ENCODE data around the gene IDH3A. TPM values are rescaled to one million over a fixed set of nuclear protein-coding genes. Genes with fewer than 3 reads are reported as not detected.
A peak's percentile ranks its signal among the peaks of the same experiment; 100 is the strongest.

The IDH3A gene
- total and polyA plus RNA-seq, 2 donors (not counting 1 experiment from before 2014, with no cell fraction given) = 24.9 to 65.0 TPM

DNA sequence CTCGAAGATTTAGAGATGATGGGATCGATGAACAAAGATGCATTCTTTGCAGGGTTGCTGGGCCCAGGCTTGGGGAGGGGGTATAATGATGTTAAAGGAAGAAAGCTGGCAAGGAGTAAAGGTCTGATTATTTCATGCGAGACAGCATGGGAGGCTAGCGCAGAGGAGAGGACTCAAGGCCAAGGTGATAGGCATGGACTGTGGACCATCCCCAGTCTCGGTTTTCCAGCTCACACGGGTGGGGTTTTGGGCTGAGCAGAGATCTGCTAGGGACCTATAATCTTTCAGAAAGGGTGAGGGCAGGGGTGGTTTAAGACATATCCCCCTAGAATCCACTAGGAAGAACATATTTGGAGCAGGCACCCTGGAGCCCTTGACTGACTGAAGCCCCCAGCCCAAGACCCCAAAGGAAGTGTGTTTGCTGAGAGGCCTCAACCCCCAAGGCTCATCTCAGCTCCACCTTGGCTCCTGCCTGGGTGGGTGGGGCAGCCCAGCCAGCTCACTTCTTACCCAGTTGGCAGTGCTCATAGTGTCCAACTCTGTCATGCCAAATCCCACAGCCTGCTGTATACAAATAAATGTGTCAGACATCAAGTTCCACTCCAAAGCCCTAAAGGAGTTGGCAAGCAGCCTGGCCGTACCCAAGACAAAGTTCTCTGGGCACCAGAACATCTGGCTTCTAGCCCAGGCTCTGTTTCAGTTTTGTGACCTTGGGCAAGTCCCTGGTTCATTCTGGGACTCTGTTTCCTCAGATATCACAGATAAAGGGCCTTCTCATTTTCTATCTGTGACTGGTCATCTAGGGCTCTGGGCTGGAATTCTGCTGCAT is 67.3 kb downstream of the IDH3A start:
- Histone ChIP-seq H2AFZ (ENCODE audit: low read length) (no peak overlapping the region), H4K20me1 (ENCODE audit: control insufficient read depth, extremely low read depth, insufficient read depth, low read length) (no peaks in the 10 kb centered on the region), H3K9ac (ENCODE audit: insufficient read depth, low read length) (no peak overlapping the region), H3K27ac (ENCODE audit: insufficient read depth, low read length) (no peak overlapping the region), H3K4me2 (ENCODE audit: extremely low read depth, insufficient read depth, low read length) (no peak overlapping the region), H3K4me1 (ENCODE audit: control insufficient read depth, extremely low read depth, insufficient read depth, low read length) (no peaks in the 10 kb centered on the region), H3K27me3 (ENCODE audit: control insufficient read depth, insufficient read depth, low read length) (no peaks in the 10 kb centered on the region), H3K9me3 (ENCODE audit: control insufficient read depth, insufficient read depth, low read depth, low read length) (no peaks in the 10 kb centered on the region), H3K4me3 (replicated peaks in 1 of 4; ENCODE audit: control extremely low read depth in 1 of 4, insufficient read depth in 1 of 4, low read depth in 3 of 4, low read length in 4 of 4) (no peak overlapping the region), H3K36me3 (ENCODE audit: control insufficient read depth, insufficient read depth, low read length) (no peaks in the 10 kb centered on the region), H3K79me2 (ENCODE audit: control insufficient read depth, insufficient read depth, low read length) (no peaks in the 10 kb centered on the region)
- peak; percentile 18 to 79 for DNase-seq (ENCODE audit: low read depth in 2 of 2)
- TF ChIP-seq EZH2 (IDR thresholded peaks at IDR 0.05; ENCODE audit: low read length, missing control alignments) = no peak
- TF ChIP-seq CTCF (conservative IDR thresholded peaks at IDR 0.05 in 1 of 2, IDR thresholded peaks at IDR 0.05 in 1 of 2; ENCODE audit: low read depth in 1 of 2, low read length in 2 of 2) = no peak

- H2AFZ ChIP-seq (ENCODE audit: low read length) = no peak overlapping the region
- no peak overlapping the region for H3K4me2 ChIP-seq (ENCODE audit: extremely low read depth, insufficient read depth, low read length)
- H3K4me1 ChIP-seq (ENCODE audit: control insufficient read depth, extremely low read depth, insufficient read depth, low read length) = no peaks in the 10 kb centered on the region
- H4K20me1 ChIP-seq (ENCODE audit: control insufficient read depth, extremely low read depth, insufficient read depth, low read length) = no peaks in the 10 kb centered on the region
- peaks cover 4% of the 10 kb centered on the region for H3K27me3 ChIP-seq (ENCODE audit: control insufficient read depth, insufficient read depth, low read length)
- TF ChIP-seq CTCF (conservative IDR thresholded peaks at IDR 0.05 in 1 of 2, IDR thresholded peaks at IDR 0.05 in 1 of 2; ENCODE audit: low read depth in 1 of 2, low read length in 2 of 2) (no peak), EZH2 (IDR thresholded peaks at IDR 0.05; ENCODE audit: low read length, missing control alignments) (no peak)
- H3K27ac ChIP-seq (ENCODE audit: insufficient read depth, low read length) = no peak overlapping the region
- no peak overlapping the region for H3K4me3 ChIP-seq (replicated peaks in 1 of 4; ENCODE audit: control extremely low read depth in 1 of 4, insufficient read depth in 1 of 4, low read depth in 3 of 4, low read length in 4 of 4)
- H3K9ac ChIP-seq (ENCODE audit: insufficient read depth, low read length) = no peak overlapping the region
- no peaks in the 10 kb centered on the region for H3K36me3 ChIP-seq (ENCODE audit: control insufficient read depth, insufficient read depth, low read length)
- H3K9me3 ChIP-seq (ENCODE audit: control insufficient read depth, insufficient read depth, low read depth, low read length) = no peaks in the 10 kb centered on the region
- DNase-seq (ENCODE audit: low read depth in 2 of 2) = peak in 1 of 2 donors; percentile 30
- no peaks in the 10 kb centered on the region for H3K79me2 ChIP-seq (ENCODE audit: control insufficient read depth, insufficient read depth, low read length)
Measured at GRCh38 chr15:78220713-78221112, 71.6 kb downstream of the IDH3A start.

Other genes starting within 250 kb of the IDH3A start
- gene TBC1D2B, start 71.7 kb upstream of the IDH3A start, total RNA-seq = 73.3 and 75.5 TPM in 2 replicates
- gene TBC1D2B, start 71.7 kb upstream of the IDH3A start, polyA plus RNA-seq = 28.4 and 49.4 TPM in 2 replicates
- gene SH2D7, start 56.8 kb upstream of the IDH3A start, total RNA-seq = not detected in 2 replicates
- gene SH2D7, start 56.8 kb upstream of the IDH3A start, polyA plus RNA-seq = 0.03 TPM in 1 of 2 replicates, not detected in the other
- 3.1 and 5.9 TPM in 2 replicates for gene CIB2, start 17.9 kb upstream of the IDH3A start, total RNA-seq
- 2.7 and 4.2 TPM in 2 replicates for gene CIB2, start 17.9 kb upstream of the IDH3A start, polyA plus RNA-seq
- gene ACSBG1, start 85.2 kb downstream of the IDH3A start, total RNA-seq = not detected in 2 replicates
- not detected in 2 replicates for gene ACSBG1, start 85.2 kb downstream of the IDH3A start, polyA plus RNA-seq
- gene DNAJA4, start 115.2 kb downstream of the IDH3A start, total RNA-seq = 4.1 and 7.9 TPM in 2 replicates
- 2.3 and 3.1 TPM in 2 replicates for gene DNAJA4, start 115.2 kb downstream of the IDH3A start, polyA plus RNA-seq
- gene SKIC8, start 150.2 kb downstream of the IDH3A start, total RNA-seq = 47.1 and 49.1 TPM in 2 replicates
- gene SKIC8, start 150.2 kb downstream of the IDH3A start, polyA plus RNA-seq = 82.2 and 84.5 TPM in 2 replicates
- not detected in 2 replicates for gene CRABP1, start 191.0 kb downstream of the IDH3A start, total RNA-seq
- gene CRABP1, start 191.0 kb downstream of the IDH3A start, polyA plus RNA-seq = not detected in 2 replicates

Data from fibroblast of lung (primary cell).